Smooth muscle cell of bladder (primary cell): ENCODE results near the gene EXOC3L4. TPM values are rescaled to one million over a fixed set of nuclear protein-coding genes. Genes with fewer than 3 reads are reported as not detected.

Source experiments
- total RNA-seq: library from RNA; depleted of rRNA; stranded (reverse); fragments of >200 nt; gene quantifications from 2 replicates; pipeline ENCODE4 v1.2.3, GENCODE V29; 2014

EXOC3L4 gene
- total RNA-seq = 0.65 and 1.6 TPM in 2 replicates

GRCh38 chr14:103094406-103095209 lies at the start of gene EXOC3L4:
EXOC3L4 (plus strand) TSS chr14:103094725; CDS start chr14:103100220, 5,495 bp downstream.

GRCh38 chr14:103057372-103058163 lies 37.0 kb upstream of the EXOC3L4 start, which contains the start of gene CDC42BPB:
CDC42BPB (minus strand) TSS chr14:103057549; CDS start chr14:103057173, 376 bp downstream.

DNA sequence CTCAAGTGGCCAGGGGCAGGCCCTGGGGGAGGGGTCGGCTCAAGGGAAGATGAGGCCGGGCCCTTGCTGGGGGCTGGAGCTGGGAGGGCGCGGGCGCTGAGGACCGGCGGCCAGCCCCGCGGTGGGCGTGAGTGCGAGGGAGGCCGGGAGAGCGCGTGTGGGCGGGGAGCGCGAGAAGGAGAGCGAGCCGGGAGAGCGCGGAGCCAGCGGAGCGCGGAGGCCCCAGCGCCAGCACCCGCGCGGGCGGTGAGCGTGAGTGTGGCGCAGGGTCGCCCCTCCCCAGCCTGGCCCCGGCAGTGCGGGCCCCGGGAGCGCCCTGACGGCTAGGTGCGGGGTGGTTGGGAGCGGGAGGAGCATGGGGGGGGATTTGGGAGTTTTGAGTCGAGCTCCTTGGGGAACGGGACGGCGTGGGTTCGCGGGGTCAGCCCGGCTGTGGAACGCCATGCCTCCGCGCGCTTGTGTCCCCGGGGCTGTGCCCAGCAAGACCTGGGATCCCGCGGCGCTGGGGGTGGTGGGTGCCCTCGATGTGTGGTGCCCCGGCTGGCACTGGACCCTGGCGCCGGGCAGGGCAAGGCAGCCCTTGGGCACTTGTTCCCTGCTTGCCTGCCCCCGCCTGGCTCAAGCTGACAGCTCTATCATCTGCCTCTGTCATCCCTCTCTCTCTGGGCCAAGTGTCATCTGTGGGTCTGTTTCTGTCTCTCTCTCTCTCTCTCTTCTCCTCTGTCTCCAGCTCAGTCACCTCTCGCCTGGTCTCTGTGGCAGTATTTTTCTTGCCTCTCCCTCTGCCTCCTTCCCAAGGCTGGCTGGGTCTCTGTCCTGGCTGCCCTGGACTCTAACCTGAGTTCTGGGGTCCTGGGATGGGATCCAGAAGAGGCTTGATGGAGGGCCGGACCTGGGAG lies 10.3 kb upstream of the EXOC3L4 start, which contains the start of gene LBHD2:
LBHD2 (plus strand) TSS at position 190 of the 899 bp plus-strand sequence. CDS start 1,803 bp downstream, outside the sequence.

GRCh38 chr14:103122947-103123633 lies 28.6 kb downstream of the EXOC3L4 start, which contains the start of gene TNFAIP2:
TNFAIP2 (plus strand) TSS chr14:103123461; CDS start chr14:103126458, 2,997 bp downstream.

Other genes with a start within 250 kb of the EXOC3L4 start
- gene AMN, start 172.1 kb upstream of the EXOC3L4 start, total RNA-seq = 0.18 and 0.43 TPM in 2 replicates
- 57.6 and 78.2 TPM in 2 replicates for gene CDC42BPB, start 37.2 kb upstream of the EXOC3L4 start, total RNA-seq
- gene LBHD2, start 10.5 kb upstream of the EXOC3L4 start, total RNA-seq = not detected in 2 replicates
- gene TNFAIP2, start 28.7 kb downstream of the EXOC3L4 start, total RNA-seq = 101 and 114 TPM in 2 replicates
- 182 and 195 TPM in 2 replicates for gene EIF5, start 239.5 kb downstream of the EXOC3L4 start, total RNA-seq